22Rv1 (cell line): Measurements from ENCODE around the gene TNN.

ENCODE experiments used
- H3K27ac ChIP-seq: fragments of 450-650 bp; 2 replicates; pipeline ENCODE4 v1.5.1; 2017
- CTCF ChIP-seq: fragments of 450-650 bp; IDR thresholded peaks from 2 replicates; pipeline ENCODE4 v1.5.1; 2017; ENCODE audit warnings: mild to moderate bottlenecking
- ZFX ChIP-seq: fragments of 450-650 bp; IDR thresholded peaks from 2 replicates; pipeline ENCODE4 v1.6.1; 2017; ENCODE audit warnings: antibody characterized with exemption, borderline replicate concordance

The TNN gene

GRCh38 chr1:175079338-175079737 lies 11.7 kb downstream of the TNN start:
- TF ChIP-seq CTCF (no peak), ZFX (no peak)
- H3K27ac ChIP-seq, result no peak overlapping the region

GRCh38 chr1:175080030-175080429 lies 12.4 kb downstream of the TNN start:
- TF ChIP-seq CTCF, result no peak
- TF ChIP-seq ZFX, result no peak
- H3K27ac ChIP-seq, result no peak overlapping the region

GRCh38 chr1:175081983-175082382 lies 14.3 kb downstream of the TNN start:
- TF ChIP-seq ZFX, result no peak
- TF ChIP-seq CTCF, result no peak
- no peak overlapping the region for H3K27ac ChIP-seq

- no peak overlapping the region for H3K27ac ChIP-seq
- TF ChIP-seq CTCF, result no peak
- TF ChIP-seq ZFX, result no peak
Measured at GRCh38 chr1:175088525-175088951, 20.9 kb downstream of the TNN start.

GRCh38 chr1:175089136-175089718 lies 21.6 kb downstream of the TNN start:
- no peak overlapping the region for H3K27ac ChIP-seq
- no peak for TF ChIP-seq CTCF
- TF ChIP-seq ZFX, result no peak

- TF ChIP-seq CTCF (no peak), ZFX (no peak)
Measured at GRCh38 chr1:175090780-175091179, 23.1 kb downstream of the TNN start.

GRCh38 chr1:175094626-175095025 lies 27.0 kb downstream of the TNN start:
- TF ChIP-seq CTCF (no peak), ZFX (no peak)
- H3K27ac ChIP-seq, result no peak overlapping the region

More at GRCh38 chr1:175090780-175091179, 23.1 kb downstream of the TNN start:
- no peak overlapping the region for H3K27ac ChIP-seq
